AG04449 (cell line): ENCODE results near the gene CD274.
A peak's percentile ranks its signal among the peaks of the same experiment; 100 is the strongest.

ENCODE experiments used
- CTCF ChIA-PET: fragments of 350-600 bp; formaldehyde crosslinking; extraction: SDS; loops from one replicate; lab custom pipeline; 2021; ENCODE audit warnings: antibody characterized with exemption; lab: Yijun Ruan, JAX
- POLR2A ChIA-PET: fragments of 400-600, 350-600 bp; formaldehyde crosslinking; extraction: SDS; loops from one replicate; lab custom pipeline; 2020; ENCODE audit warnings: antibody characterized with exemption, inconsistent platforms; lab: Yijun Ruan, JAX
- DNase-seq: peaks from one replicate; pipeline ENCODE4 v3.0.0-alpha.2; 2010; ENCODE audit warnings: low read depth, low spot score
- H3K4me3 ChIP-seq: 2 replicates; pipeline ENCODE4 v1.5.1; 2011; ENCODE audit warnings: low read depth, mild to moderate bottlenecking, control low read depth, low read length
- TF ChIP-seq, protein P1 (sequence below): IDR thresholded peaks from one replicate; pipeline ENCODE4 v1.5.1; 2011; ENCODE audit warnings: mild to moderate bottlenecking, moderate library complexity, low read length, control low read depth, inconsistent platforms; ENCODE audit not compliant: insufficient read depth; ENCODE audit errors: missing control alignments

The CD274 gene

DNA sequence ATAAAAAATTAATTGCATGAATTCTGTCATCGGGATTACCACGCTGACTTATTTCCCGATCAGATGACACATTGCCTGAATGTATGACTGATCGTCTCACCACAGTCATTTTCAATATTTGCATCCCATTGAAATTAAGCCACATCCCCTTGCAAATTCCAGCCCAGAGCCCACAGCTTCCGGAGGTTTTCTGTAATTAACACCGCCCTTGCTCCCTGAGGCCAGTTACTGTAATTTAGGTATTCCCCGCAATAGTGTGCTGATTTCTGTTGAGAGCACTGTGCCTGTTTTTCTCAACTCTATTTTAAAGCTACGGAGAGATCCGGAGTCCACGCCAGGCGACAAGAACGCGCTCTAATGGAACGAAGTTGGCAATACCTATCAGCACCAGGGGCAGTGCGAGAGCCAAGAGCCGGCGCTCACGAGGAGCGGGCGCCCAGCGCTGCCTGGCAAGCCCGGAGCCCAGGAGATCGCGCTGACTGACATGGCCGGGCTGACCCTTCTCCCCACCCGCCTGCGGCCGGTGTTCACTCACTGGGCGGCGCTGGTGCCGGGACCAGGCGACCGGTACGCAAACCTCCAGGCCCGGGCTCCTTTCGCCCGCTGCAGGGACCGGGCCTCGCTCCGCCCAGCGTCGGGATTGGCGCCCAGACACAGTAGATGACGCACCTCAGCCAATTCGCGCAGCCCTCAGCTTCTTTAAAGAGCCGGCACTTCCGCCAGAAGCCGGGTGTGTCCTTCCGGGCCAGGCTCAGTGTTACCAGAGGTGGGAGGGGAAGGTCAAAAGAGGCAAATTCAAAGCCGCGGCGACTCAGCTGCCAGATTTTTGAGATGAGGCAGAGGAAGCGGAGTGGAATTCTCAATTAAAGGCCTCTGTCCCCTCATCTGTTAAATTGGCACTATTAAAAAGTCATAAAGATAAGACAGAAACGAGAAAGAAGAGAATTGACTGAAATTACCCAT, 12.8 kb upstream of the CD274 start, which contains the start of gene PLGRKT:
Gene PLGRKT, minus strand, starts transcription at position 672 of the 963 bp plus-strand sequence. CDS start 5,948 bp downstream, outside the sequence.
- DNase-seq, result no peak
- POLR2A ChIA-PET, result interaction anchor here (0.8 to 1.8 kb wide), 5 partner anchors 13 to 544 kb away, joined by 3 to 7 read pairs (median 3); partner anchors contain the start of gene CD274
- H3K4me3 ChIP-seq, result peak within 1 kb of the TSS; percentile 78
- TF ChIP-seq, protein P1, sequence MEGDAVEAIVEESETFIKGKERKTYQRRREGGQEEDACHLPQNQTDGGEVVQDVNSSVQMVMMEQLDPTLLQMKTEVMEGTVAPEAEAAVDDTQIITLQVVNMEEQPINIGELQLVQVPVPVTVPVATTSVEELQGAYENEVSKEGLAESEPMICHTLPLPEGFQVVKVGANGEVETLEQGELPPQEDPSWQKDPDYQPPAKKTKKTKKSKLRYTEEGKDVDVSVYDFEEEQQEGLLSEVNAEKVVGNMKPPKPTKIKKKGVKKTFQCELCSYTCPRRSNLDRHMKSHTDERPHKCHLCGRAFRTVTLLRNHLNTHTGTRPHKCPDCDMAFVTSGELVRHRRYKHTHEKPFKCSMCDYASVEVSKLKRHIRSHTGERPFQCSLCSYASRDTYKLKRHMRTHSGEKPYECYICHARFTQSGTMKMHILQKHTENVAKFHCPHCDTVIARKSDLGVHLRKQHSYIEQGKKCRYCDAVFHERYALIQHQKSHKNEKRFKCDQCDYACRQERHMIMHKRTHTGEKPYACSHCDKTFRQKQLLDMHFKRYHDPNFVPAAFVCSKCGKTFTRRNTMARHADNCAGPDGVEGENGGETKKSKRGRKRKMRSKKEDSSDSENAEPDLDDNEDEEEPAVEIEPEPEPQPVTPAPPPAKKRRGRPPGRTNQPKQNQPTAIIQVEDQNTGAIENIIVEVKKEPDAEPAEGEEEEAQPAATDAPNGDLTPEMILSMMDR, result no peak
- CTCF ChIA-PET, result interaction anchor here (0.9 to 9.1 kb wide), 8 partner anchors 13 to 252 kb away, joined by 3 to 90 read pairs (median 8); partner anchors contain the start of genes CD274 and INSL6

GRCh38 chr9:5438301-5439162, 11.8 kb upstream of the CD274 start:
- ChIA-PET POLR2A (interaction anchor here (0.7 to 0.9 kb wide), 5 partner anchors 12 to 545 kb away, joined by 3 to 7 read pairs (median 3); partner anchors contain the start of gene CD274), CTCF (interaction anchor here (1.4 to 9.1 kb wide), 7 partner anchors 9 to 253 kb away, joined by 3 to 90 read pairs (median 11); partner anchors contain the start of genes CD274 and INSL6)
- peak overlapping the region; percentile 78 for H3K4me3 ChIP-seq
- TF ChIP-seq, protein P1, result no peak
- no peak for DNase-seq

DNA sequence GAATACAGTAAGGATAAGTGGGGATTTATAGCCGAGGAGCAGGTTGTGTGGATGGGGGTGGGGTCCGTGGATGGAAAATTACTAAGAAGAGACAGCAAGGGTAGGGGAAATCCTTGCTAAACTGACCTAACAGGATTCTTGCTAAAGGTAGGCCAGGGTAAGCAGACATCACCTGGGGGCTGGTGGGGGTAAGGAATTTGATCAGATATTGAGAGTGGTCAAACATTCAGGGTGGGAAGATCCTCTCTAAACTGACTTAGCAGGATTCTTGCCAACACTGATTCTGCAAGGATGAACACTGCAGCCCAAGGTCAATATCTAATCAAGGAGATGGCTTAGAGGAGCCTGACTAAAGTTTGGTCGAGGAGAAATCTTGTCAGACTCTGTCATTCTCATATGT, 9.9 kb upstream of the CD274 start:
- ChIA-PET POLR2A (interaction anchor here (1.2 kb wide), 1 partner anchor 10 kb away, joined by 4 read pairs; the partner anchor contains the start of gene CD274), CTCF (interaction anchor here (1.0 to 9.1 kb wide), 7 partner anchors 10 to 680 kb away, joined by 3 to 90 read pairs (median 7); partner anchors contain the start of genes CD274 and INSL6)
- no peak for DNase-seq
- no peak overlapping the region for H3K4me3 ChIP-seq
- TF ChIP-seq, protein P1, result no peak

DNA sequence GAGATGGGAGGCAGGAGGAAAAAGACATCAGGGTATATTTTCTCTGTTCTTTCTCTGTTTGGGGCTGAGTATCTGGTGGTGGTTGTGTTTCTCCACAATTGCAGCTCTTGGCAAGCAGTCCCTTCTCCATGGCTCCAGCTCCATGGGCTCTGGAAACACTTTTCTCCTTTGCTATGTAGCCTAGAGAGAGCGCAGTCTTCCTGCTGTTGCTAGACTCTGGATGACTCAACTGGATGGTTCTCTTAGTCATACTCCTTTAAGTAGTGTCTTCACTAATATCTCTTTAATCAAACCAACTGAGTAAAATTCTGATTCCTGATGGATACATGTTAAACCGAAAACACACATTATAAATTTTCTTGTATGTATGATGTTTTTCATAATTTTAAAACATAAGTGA, 9.3 kb upstream of the CD274 start:
- ChIA-PET CTCF (interaction anchor here (0.6 to 9.1 kb wide), 9 partner anchors 9 to 681 kb away, joined by 3 to 90 read pairs (median 5); partner anchors contain the start of genes CD274 and INSL6), POLR2A (interaction anchor here (1.2 kb wide), 1 partner anchor 9 kb away, joined by 4 read pairs; the partner anchor contains the start of gene CD274)
- no peak overlapping the region for H3K4me3 ChIP-seq
- no peak for DNase-seq
- TF ChIP-seq, protein P1, result no peak

DNA sequence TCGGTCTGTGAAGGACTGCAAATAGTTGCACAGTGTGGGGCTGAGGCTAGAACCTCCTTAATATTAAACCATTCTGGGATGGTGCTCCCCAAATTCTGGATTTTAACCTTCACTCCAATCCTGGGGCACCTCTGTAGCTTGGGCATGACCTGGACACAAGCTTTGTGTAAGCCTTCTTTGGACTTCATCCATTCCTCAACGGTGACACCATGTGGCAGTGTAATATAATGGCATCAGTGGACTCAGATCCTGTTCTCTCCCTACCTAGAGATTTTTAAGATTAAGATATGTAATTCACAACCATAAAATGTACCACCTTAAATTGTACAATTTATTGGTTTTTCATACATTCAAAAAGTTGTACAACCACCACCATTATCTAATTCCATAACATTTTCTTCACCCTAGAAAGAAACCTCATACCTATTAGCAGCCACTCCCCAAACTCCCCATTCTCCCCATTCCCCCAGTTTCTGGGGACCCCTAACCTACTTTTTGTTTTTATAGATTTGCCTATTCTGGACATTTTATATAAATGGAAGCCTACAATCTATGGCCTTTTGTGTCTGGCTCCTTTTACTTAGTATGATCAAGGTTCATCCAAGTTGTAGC, 7.8 kb upstream of the CD274 start:
- TF ChIP-seq, protein P1, result peak; percentile 36
- ChIA-PET CTCF (interaction anchor here (0.6 to 9.1 kb wide), 15 partner anchors 11 to 681 kb away, joined by 3 to 90 read pairs (median 5); partner anchors contain the start of genes INSL6 and JAK2), POLR2A (no interaction called here)
- no peak overlapping the region for H3K4me3 ChIP-seq
- DNase-seq, result no peak
